A549 treated with GW870086 at 1 μM for 4 hours (cell line): ENCODE measurements around the gene ELOA2. TPM values are rescaled to one million over a fixed set of nuclear protein-coding genes. Genes with fewer than 3 reads are reported as not detected.

Experiments
- total RNA-seq: library from RNA; stranded (reverse); fragments of 200-300 nt; extraction: Qiagen RNA extraction; gene quantifications from 5 replicates; pipeline ENCODE4 v1.2.3, GENCODE V29; 2022; ENCODE audit warnings: low read depth

The ELOA2 gene, protein sequence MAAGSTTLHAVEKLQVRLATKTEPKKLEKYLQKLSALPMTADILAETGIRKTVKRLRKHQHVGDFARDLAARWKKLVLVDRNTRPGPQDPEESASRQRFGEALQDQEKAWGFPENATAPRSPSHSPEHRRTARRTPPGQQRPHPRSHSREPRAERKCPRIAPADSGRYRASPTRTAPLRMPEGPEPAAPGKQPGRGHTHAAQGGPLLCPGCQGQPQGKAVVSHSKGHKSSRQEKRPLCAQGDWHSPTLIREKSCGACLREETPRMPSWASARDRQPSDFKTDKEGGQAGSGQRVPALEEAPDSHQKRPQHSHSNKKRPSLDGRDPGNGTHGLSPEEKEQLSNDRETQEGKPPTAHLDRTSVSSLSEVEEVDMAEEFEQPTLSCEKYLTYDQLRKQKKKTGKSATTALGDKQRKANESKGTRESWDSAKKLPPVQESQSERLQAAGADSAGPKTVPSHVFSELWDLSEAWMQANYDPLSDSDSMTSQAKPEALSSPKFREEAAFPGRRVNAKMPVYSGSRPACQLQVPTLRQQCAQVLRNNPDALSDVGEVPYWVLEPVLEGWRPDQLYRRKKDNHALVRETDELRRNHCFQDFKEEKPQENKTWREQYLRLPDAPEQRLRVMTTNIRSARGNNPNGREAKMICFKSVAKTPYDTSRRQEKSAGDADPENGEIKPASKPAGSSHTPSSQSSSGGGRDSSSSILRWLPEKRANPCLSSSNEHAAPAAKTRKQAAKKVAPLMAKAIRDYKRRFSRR
- not detected in 5 replicates for total RNA-seq

DNA sequence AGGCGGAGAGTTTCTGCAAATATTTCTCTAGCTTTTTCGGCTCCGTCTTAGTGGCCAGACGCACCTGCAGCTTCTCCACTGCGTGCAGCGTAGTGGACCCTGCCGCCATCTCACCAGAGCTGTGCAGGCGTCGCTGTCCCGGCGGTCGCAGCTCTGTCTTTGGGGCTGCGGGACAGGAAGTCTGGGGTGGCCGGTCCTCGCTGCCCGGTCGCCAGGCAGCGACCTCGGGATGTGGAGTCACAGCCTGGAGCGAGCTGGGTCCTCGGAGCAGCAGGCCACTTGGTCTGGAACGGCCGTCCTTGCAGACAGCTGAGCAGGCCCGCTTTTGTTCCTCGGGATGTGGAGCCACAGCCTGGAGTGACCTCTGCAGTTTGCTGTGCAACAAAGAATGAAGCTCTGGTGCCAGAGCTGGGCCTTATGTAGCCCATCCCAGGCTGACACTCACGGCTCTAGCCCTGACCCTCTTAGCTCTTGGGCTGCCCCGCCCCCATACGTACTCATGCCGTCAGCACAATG lies at the start of gene ELOA2:
Gene ELOA2 (minus strand): TSS at position 466 of the 516 bp plus-strand sequence. CDS start 357 bp downstream, at position 109.

Other genes starting within 250 kb of the ELOA2 start
- gene PIAS2, start 118.1 kb downstream of the ELOA2 start, total RNA-seq: 7.6 to 9.7 TPM (median 8.6 TPM) in 5 replicates
- gene KATNAL2, start 118.0 kb downstream of the ELOA2 start, total RNA-seq: 1.5 to 2.9 TPM (median 1.9 TPM) in 5 replicates
- 4.5 to 11.0 TPM (median 8.6 TPM) in 5 replicates for gene HDHD2, start 114.9 kb upstream of the ELOA2 start, total RNA-seq
- 16.9 to 26.8 TPM (median 17.9 TPM) in 5 replicates for gene IER3IP1, start 140.7 kb upstream of the ELOA2 start, total RNA-seq
- not detected in 5 replicates for gene SKOR2, start 216.0 kb upstream of the ELOA2 start, total RNA-seq